Endothelial cell of umbilical vein (primary cell): ENCODE results near the gene BRF1.

ENCODE experiments used
- CTCF ChIP-seq, 2 donors: IDR thresholded peaks; 1 replicate in 1 of 2; 2 replicates in 1 of 2; pipeline ENCODE4 v1.5.1; 2011; ENCODE audit warnings: low read length in 2 of 2, mild to moderate bottlenecking in 2 of 2, moderate library complexity in 2 of 2, control low read depth in 1 of 2, inconsistent platforms in 1 of 2, low read depth in 1 of 2; ENCODE audit not compliant: insufficient read depth in 1 of 2; ENCODE audit errors: extremely low read depth in 1 of 2
- EZH2 ChIP-seq: IDR thresholded peaks from 2 replicates; pipeline ENCODE4 v1.6.1; 2012; ENCODE audit warnings: borderline replicate concordance, low read depth, mild to moderate bottlenecking, moderate library complexity, low read length, inconsistent platforms; ENCODE audit not compliant: severe bottlenecking
- POLR2A ChIP-seq: IDR thresholded peaks from 2 replicates; pipeline ENCODE4 v1.6.1; 2012; ENCODE audit warnings: low read depth, mild to moderate bottlenecking, control low read depth, low read length
- TF ChIP-seq, protein P1 (sequence below): IDR thresholded peaks from 2 replicates; pipeline ENCODE4 v1.6.1; 2011; ENCODE audit not compliant: insufficient read depth, insufficient read length

GRCh38 chr14:105348945-105349699 is 48.3 kb upstream of the BRF1 start:
- TF ChIP-seq CTCF (IDR thresholded peaks at IDR 0.05; ENCODE audit: extremely low read depth in 1 of 2, insufficient read depth in 1 of 2, low read depth in 1 of 2, low read length in 2 of 2) (no peak), POLR2A (no peak), EZH2 (no peak)
- TF ChIP-seq, protein P1, sequence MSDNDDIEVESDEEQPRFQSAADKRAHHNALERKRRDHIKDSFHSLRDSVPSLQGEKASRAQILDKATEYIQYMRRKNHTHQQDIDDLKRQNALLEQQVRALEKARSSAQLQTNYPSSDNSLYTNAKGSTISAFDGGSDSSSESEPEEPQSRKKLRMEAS = no peak
